ENCODE data around the gene CBX4.

Gene CBX4

GRCh38 chr17:79839356-79840268, at the start of gene CBX4:
Gene CBX4 (minus strand): TSS chr17:79839440. CDS start chr17:79839251, 189 bp downstream.
- peak; percentile 87 for DNase-seq

- no peak for DNase-seq
Observed at GRCh38 chr17:79888009-79888540, 48.8 kb upstream of the CBX4 start.

GRCh38 chr17:79887451-79887991, 48.3 kb upstream of the CBX4 start:
- no peak for DNase-seq

- no peak for DNase-seq
Observed at GRCh38 chr17:79883202-79883601, 44.0 kb upstream of the CBX4 start.

DNA sequence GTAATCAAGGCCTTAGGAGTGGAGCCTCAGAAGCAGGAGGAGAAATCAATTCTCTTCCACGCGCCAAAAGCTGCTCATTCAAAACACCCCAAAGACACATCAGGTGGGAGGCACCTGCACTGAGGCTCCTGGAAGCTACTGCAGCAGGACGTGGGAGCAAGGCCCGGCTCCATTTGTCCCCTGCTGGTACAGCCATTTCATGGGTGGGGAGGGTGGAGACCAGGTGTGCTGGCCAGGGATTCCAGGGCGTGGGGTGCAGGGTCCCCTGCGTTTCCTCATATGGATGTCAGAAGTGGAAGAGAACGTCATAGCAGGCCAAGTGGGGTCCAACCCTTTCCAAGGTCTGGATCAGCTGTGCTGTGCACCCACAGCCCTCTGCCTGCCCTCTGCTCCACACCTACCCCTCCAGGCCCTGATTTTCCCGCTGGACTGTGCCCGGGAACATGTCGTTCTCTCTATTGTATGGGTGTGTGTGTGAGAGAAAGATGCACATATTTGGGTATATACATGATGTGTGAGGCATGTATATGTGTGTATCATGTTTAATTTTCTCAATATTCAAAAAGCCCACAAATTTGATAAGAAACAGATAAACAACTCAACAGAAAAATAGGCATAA, 39.2 kb upstream of the CBX4 start:
- DNase-seq: no peak

DNA sequence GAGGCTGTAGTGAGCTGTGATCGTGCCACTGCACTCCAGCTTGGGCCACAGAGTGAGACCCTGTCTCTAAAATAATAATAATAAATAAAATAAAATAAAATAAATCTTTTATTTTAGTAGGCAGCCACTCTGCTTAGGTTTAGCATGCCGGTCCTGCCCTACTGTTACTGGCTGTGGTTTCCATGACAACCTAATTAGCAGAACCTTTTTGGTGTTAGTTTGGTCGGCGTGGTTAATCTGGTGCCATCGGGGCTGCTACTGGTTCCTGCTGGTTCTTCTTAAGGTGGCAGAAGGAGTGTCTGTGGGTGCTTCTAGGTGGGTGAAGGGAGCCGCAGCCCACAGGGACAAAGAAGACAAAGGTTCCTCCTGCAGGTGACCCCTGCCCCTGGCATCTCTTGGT, 37.8 kb upstream of the CBX4 start:
- DNase-seq: no peak

GRCh38 chr17:79875511-79875910, 36.3 kb upstream of the CBX4 start:
- no peak for DNase-seq

- peak; percentile 24 for DNase-seq
Observed at GRCh38 chr17:79874329-79874981, 35.2 kb upstream of the CBX4 start.

DNA sequence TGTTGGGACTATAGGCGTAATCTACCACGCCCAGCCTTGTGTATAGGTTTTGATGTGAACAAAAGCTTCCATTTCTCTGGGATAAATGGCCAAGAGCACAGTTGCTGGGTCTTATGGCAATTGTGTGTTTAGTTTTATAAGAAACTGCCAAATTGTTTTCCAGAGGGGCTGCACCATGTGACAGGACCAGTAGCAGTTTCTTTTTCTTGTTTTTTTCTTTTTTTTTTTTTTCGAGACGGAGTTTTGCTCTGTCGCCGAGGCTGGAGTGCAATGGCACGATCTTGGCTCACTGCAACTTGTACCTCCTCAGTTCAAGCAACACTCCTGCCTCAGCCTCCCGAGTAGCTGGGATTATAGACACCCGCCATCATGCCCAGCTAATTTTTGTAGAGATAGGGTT, 34.3 kb upstream of the CBX4 start:
- no peak for DNase-seq

GRCh38 chr17:79872762-79873161, 33.5 kb upstream of the CBX4 start:
- DNase-seq: no peak

- no peak for DNase-seq
Observed at GRCh38 chr17:79871131-79871530, 31.9 kb upstream of the CBX4 start.

DNA sequence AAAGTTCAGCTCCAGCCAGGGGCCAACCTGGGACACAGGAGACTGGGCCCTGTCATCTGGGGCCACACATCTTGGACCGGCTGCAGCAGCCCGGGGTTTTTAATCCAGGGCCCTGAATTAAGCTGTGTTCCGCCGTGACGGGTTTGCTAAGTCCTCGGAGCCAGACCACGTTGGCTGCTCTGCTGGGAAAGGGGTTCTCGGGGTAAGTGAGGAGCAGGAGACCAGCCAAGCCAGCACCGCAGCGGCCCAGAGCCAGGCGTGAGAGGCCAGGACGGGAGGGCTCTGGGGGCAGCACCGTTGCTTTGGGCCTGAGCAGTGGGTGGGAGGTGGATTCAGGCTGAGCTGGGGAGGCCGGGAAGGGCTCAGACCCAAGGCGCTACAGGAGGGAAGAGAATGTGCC, 31.3 kb upstream of the CBX4 start:
- DNase-seq: no peak

GRCh38 chr17:79866791-79867518, 27.7 kb upstream of the CBX4 start:
- no peak for DNase-seq

- DNase-seq: no peak
Observed at GRCh38 chr17:79865351-79866210, 26.3 kb upstream of the CBX4 start.

DNA sequence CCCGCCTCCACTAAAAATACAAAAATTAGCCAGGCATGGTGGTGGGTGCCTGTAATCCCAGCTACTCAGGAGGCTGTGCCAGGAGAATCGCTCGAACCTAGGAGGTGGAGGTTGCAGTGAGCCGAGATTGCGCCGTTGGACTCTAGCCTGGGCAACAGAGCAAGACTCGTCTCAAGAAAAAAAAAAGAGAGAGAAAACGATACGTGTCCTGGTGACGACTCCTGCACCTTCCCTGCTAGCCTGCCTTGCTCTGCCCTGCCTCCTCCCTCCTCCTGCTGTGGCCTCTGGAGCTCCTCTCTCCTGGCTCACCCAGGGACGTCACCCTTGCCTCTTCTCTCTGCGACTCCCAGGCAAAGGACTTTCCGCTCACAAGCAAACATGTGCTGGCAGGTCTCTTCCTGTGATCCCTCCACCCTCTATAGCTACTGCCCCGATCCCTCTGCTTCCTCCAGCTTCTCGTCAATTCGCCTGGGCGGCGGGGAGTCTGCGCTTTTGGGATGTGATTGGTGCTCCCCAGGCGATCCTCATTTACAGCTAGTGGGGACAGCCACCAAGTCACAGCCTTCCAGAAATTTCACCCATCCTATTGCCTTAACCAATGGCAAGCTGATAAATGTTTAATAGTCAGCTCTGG, 25.5 kb upstream of the CBX4 start:
- no peak for DNase-seq

- DNase-seq: no peak
Observed at GRCh38 chr17:79864147-79864546, 24.9 kb upstream of the CBX4 start.

DNA sequence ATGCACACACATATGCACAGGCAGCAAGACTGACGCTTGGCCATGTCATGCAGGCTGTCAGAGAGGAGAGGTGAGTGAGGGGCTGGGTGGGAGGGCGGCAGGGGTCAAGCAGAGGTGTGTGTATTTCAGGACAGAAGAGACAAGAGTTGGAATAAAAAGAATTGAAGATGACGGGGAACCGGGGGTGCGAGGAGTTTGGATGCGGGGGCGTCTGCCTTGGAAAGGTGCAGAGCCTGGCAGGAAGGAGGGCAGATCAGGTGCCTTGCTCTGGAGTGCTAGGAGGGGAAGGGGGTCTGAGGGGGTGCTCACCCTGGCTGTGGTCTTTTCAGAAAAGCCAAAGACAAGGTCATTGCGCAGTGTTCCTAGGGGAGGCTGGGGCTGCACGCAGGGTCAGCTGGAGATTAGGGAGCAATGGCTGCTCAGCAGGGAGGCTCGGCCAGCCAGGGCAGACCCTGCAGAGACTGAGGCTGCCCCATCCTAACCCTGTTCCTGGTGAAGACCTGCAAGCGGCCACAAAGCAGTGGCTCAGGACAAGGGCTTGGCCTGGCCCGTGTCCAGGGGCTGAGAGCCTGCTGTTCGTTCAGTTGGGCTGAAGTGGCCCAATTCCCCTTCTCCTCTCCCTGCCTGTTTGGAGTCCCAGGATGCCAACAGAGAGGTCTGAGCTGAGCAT, 23.7 kb upstream of the CBX4 start:
- DNase-seq: no peak

DNA sequence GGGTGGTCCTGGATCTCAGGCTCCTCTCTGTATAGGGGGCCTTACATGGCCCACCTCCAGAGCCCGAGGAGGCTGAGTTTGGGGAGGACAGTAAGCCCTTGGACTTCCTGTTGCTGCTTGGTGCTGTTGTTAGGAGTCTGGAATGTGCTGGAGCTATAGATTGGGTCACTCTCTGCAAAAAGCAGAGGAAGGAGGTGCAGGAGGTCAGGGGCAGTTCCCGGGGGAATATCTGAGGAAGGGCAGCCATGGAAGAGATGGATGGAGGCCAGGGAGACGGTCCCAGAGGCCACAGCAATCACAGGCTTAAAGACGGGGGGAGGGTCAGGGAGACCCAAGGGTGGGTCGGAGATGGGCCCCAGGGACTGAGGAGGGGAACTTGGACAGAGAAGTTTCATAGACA, 23.0 kb upstream of the CBX4 start:
- no peak for DNase-seq

DNA sequence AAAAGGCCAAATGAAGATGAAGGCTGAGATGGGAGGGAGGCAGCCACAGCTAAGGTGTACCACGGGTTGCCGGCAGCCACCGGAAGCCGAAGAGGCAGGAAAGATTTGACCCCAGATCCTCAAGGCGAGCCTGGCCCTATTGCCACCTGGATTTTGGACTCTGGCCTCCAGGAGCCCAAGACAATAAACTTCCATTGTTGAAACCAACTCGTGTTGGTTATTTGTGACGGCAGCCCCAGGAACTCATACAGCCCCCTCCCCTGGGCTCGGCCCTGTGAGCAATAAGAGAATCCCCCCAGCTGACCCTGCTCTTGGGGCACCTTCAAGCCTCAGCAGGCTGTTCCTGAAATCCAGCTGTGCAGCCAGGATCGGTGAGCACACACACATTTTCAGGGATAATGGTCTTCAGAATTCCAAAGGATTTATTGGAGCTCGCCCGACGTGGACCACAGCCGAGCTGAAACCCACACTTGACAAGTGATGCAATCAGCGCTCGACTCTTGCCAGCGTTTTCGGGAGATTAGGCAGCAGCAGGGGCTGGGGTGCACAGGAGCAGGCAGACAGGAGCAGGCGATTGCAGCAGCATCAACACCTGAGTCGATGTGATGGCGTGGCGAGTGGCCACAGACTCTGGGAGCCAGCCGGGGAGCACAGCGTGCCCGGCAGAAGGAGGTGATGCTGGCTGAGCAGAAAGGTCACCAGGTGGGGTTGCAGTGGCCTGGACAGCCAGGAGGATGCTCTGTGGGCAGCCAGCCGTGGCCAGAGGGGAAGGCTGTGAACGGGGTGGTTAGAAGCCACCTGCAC, 22.4 kb upstream of the CBX4 start:
- no peak for DNase-seq
